PC-9 (cell line): Measurements from ENCODE around the gene IL32. TPM values are rescaled to one million over a fixed set of nuclear protein-coding genes. Genes with fewer than 3 reads are reported as not detected.

ENCODE experiments used
- BruUV-seq: library from RNA; stranded (reverse); fragments of 400-500 nt; replicated peaks from 2 replicates; lab custom pipeline; 2021; lab: Mats Ljungman, UMichigan
- CTCF ChIA-PET: fragments of 300-600 bp; sonication (Branson Sonifier 250); formaldehyde crosslinking; loops from one replicate; lab custom pipeline; 2022; ENCODE audit warnings: antibody characterized with exemption; lab: Charles Lee
- POLR2A ChIA-PET: fragments of 300-600 bp; sonication (Branson Sonifier 250); formaldehyde crosslinking; loops from one replicate; lab custom pipeline; 2022; ENCODE audit warnings: antibody characterized with exemption; ENCODE audit not compliant: unreplicated experiment; lab: Charles Lee
- DNase-seq, 2 experiments: peaks; one replicate each; pipeline versions ENCODE4 v3.0.0 to v3.0.0-alpha.2; 2015 to 2022; ENCODE audit warnings: mixed read lengths in 1 of 2
- H2AFZ ChIP-seq: fragments of 200-600 bp; sonication (generic); 2 replicates; pipeline ENCODE4 v1.8.1; 2017; ENCODE audit warnings: antibody characterized with exemption
- H3F3A ChIP-seq: fragments of 200-600 bp; sonication (generic); 2 replicates; pipeline ENCODE4 v1.8.1; 2017; ENCODE audit warnings: antibody characterized with exemption, mild to moderate bottlenecking, low read depth; ENCODE audit not compliant: insufficient read depth
- H3K27ac ChIP-seq: fragments of 200-600 bp; sonication (generic); 2 replicates; pipeline ENCODE4 v1.6.1; 2016; ENCODE audit warnings: mixed run types
- H3K27me3 ChIP-seq: fragments of 200-600 bp; sonication (generic); 2 replicates; pipeline ENCODE4 v1.6.1; 2016; ENCODE audit warnings: low read depth, mixed run types; ENCODE audit not compliant: insufficient read depth
- H3K36me3 ChIP-seq: fragments of 200-600 bp; sonication (generic); 2 replicates; pipeline ENCODE4 v1.6.1; 2016; ENCODE audit warnings: low read depth, mixed run types
- H3K4me1 ChIP-seq: fragments of 200-600 bp; sonication (generic); replicated peaks from 2 replicates; pipeline ENCODE4 v1.6.1; 2016; ENCODE audit warnings: mixed run types; ENCODE audit not compliant: insufficient read depth
- H3K4me2 ChIP-seq: fragments of 200-600 bp; sonication (generic); 2 replicates; pipeline ENCODE4 v1.6.1; 2017; ENCODE audit warnings: mixed run types
- H3K4me3 ChIP-seq: fragments of 200-600 bp; sonication (generic); 2 replicates; pipeline ENCODE4 v1.6.1; 2016; ENCODE audit warnings: mixed run types
- H3K79me2 ChIP-seq: fragments of 200-600 bp; sonication (generic); 2 replicates; pipeline ENCODE4 v1.6.1; 2017; ENCODE audit warnings: low read depth, mixed run types
- H3K9me2 ChIP-seq: fragments of 200-600 bp; sonication (generic); 2 replicates; pipeline ENCODE4 v1.8.1; 2017; ENCODE audit warnings: mild to moderate bottlenecking; ENCODE audit not compliant: insufficient read depth
- H3K9me3 ChIP-seq: fragments of 200-600 bp; sonication (generic); 2 replicates; pipeline ENCODE4 v1.8.1; 2016; ENCODE audit warnings: low read depth; ENCODE audit not compliant: insufficient read depth
- H4K20me1 ChIP-seq: fragments of 200-600 bp; sonication (generic); 2 replicates; pipeline ENCODE4 v1.8.1; 2017; ENCODE audit not compliant: insufficient read depth
- CTCF ChIP-seq: fragments of 200-600 bp; sonication (generic); conservative IDR thresholded peaks from 2 replicates; pipeline ENCODE4 v1.6.1; 2017; ENCODE audit warnings: mixed run types, antibody characterized with exemption, mild to moderate bottlenecking, moderate library complexity
- EZH2 ChIP-seq: fragments of 200-600 bp; sonication (generic); IDR thresholded peaks from 2 replicates; pipeline ENCODE4 v1.8.0; 2017; ENCODE audit warnings: antibody characterized with exemption, low read depth
- intact Hi-C: fragments of 100-400 bp; cut with micrococcal nuclease; formaldehyde crosslinking; loops from one replicate; pipeline ENCODE4 v1.10.0; 2022; ENCODE audit not compliant: unreplicated experiment
- total RNA-seq: library from RNA; stranded (reverse); gene quantifications from 2 replicates; pipeline ENCODE4 v1.2.3, GENCODE V29; 2021

IL32 gene
- total RNA-seq, 1 experiment from 2014 or later = 2.2 TPM

DNA sequence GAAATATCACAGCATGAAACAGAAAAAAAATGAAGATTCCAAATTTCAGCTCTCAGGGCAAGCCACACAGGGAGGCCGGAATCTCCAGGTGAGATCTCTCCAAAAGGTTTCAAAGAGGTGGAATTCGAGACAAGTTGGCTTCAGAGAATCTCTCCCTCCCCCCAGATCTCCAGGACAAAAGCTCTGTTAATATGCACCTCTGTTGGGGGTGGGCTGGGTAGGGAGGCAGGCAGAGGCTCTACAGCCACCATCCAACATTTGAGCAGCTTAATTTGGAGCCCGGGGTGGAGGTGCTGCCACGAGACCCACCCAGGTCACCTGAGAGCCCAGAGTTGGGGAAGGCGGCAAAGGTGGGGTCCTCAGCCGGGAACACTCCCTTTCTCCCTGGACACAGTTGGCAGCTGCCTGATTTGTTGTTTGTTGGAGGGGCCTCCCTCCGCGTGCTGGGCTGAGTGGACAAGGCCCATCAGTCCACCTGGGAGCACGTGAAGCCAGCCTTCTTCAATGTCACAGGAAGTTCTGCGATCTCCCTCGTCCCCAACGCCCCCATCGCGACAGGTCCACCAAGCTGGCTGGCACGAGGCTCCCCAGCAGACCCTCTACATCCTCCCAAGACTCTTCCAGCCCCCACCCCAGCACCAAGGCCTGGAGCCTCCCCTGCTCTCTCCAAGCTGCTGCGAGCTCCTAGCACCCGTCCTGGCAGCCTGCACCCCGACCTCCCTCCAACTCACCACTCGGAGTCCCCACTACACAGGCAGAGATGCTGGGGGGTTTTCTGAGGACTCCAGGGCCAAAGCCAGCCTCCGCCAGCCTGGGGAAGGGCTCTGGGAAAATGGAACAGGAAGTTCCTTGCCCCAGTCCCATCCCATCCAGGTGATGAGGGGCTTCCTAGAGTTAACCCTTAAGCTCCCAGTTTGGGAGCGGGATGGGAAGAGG lies 33.3 kb downstream of the IL32 start, which contains the start of gene ZSCAN10:
Gene ZSCAN10, minus strand, starts transcription at position 836 of the 936 bp plus-strand sequence. CDS start 6,357 bp downstream, outside the sequence.
- Histone ChIP-seq H3F3A (peaks cover 19% of the 10 kb centered on the region), H3K27ac (no peak within 1 kb of the TSS), H3K9me3 (no peaks in the 10 kb centered on the region), H3K9me2 (no peaks in the 10 kb centered on the region), H3K27me3 (no peaks in the 10 kb centered on the region), H3K4me1 (peaks cover 5% of the 10 kb centered on the region; the same call in 1 of the 2 replicates), H3K79me2 (no peaks in the 10 kb centered on the region), H3K4me2 (peak within 1 kb of the TSS; percentile 65), H2AFZ (no peak within 1 kb of the TSS), H3K4me3 (peak within 1 kb of the TSS; percentile 32; the same call in 1 of the 2 replicates), H3K36me3 (no peaks in the 10 kb centered on the region), H4K20me1 (no peaks in the 10 kb centered on the region)
- TF ChIP-seq CTCF (no peak), EZH2 (no peak)
- CTCF ChIA-PET = interaction anchor here (0.6 to 1.2 kb wide), 5 partner anchors 13 to 1075 kb away, joined by 3 to 9 read pairs (median 8); no protein-coding TSS in a partner anchor
- no TSS peak for BruUV-seq
- no peak for DNase-seq
- intact Hi-C loops = no loop called here
- POLR2A ChIA-PET = interaction anchor here (0.7 kb wide), 1 partner anchor 76 kb away, joined by 6 read pairs; no protein-coding TSS in a partner anchor

GRCh38 chr16:3099395-3099731 lies 33.9 kb downstream of the IL32 start:
- Histone ChIP-seq H3K9me2 (no peaks in the 10 kb centered on the region), H2AFZ (no peak overlapping the region), H3K4me3 (no peak overlapping the region), H3K79me2 (no peaks in the 10 kb centered on the region), H3K4me2 (peak overlapping the region; percentile 65; the same call in 1 of the 2 replicates), H3K27ac (no peak overlapping the region), H3K36me3 (no peaks in the 10 kb centered on the region), H3K27me3 (no peaks in the 10 kb centered on the region), H3F3A (peaks cover 21% of the 10 kb centered on the region), H3K4me1 (peaks cover 5% of the 10 kb centered on the region; the same call in 1 of the 2 replicates), H3K9me3 (no peaks in the 10 kb centered on the region), H4K20me1 (no peaks in the 10 kb centered on the region)
- no peak for TF ChIP-seq EZH2
- TF ChIP-seq CTCF = no peak
- no TSS peak for BruUV-seq
- ChIA-PET POLR2A (interaction anchor here (0.7 kb wide), 1 partner anchor 77 kb away, joined by 6 read pairs; no protein-coding TSS in a partner anchor), CTCF (interaction anchor here (0.5 to 1.2 kb wide), 5 partner anchors 31 to 154 kb away, joined by 3 to 38 read pairs (median 7); no protein-coding TSS in a partner anchor)
- intact Hi-C loops = no loop called here
- no peak for DNase-seq

DNA sequence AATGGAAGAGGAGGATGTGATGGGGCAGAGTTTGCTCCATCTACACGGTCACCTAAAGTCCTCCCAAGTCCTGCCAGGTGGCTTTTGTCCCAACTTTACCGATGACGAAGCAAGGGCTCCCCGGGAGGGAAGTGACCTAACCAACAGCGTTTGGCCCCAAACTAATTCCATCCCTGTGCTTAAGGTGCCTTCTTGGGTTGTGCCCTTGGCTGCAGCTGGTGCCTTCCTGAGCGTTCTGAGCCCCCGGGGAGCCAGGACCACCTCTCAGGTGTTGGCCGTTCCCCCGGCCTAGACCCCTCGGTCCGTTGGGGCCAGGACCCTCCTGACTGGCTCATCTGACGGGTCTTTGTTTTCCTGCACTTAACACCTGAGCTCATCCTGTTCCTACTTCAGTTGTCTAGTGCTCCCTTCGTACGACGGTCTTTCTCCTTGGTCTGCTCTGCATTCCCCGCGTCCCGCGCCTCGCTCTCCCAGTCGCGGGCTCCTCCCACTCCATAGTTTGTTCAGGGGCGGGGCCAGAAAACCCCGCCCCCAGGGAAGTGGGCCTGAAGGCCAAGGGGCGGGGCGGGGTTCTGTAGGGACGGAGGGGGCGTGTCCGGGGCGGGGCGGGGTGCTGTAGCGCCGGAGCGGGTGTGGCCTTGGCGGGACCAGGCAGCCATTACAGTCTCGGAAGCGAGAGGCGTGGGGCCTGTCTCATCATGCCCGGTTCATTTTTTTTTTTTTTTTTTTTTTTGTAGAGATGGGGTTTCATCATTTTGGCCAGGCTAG lies 34.5 kb downstream of the IL32 start:
- intact Hi-C loops = no loop called here
- Histone ChIP-seq H3K27me3 (no peaks in the 10 kb centered on the region), H3K4me3 (peak overlapping the region; percentile 32; the same call in 1 of the 2 replicates), H3F3A (peaks cover 25% of the 10 kb centered on the region), H2AFZ (no peak overlapping the region), H3K4me1 (peaks cover 5% of the 10 kb centered on the region; the same call in 1 of the 2 replicates), H3K4me2 (peak overlapping the region; percentile 65), H3K9me3 (no peaks in the 10 kb centered on the region), H3K9me2 (no peaks in the 10 kb centered on the region), H3K27ac (no peak overlapping the region), H3K79me2 (no peaks in the 10 kb centered on the region), H4K20me1 (no peaks in the 10 kb centered on the region), H3K36me3 (no peaks in the 10 kb centered on the region)
- TF ChIP-seq CTCF (no peak), EZH2 (no peak)
- POLR2A ChIA-PET = no interaction called here
- TSS peak; percentile 77 for BruUV-seq
- CTCF ChIA-PET = interaction anchor here (0.5 to 1.2 kb wide), 6 partner anchors 30 to 154 kb away, joined by 3 to 38 read pairs (median 6); no protein-coding TSS in a partner anchor
- peak; percentile 70 to 96 for DNase-seq
